Breast epithelium (tissue), 3 donors: Measurements from ENCODE around the gene ADGRE1.

Experiments
- CTCF ChIP-seq, 3 donors: fragments of 450-650 bp; IDR thresholded peaks; one replicate each; pipeline ENCODE4 v1.5.1; 2016 to 2017; ENCODE audit warnings: antibody characterized with exemption in 3 of 3, mild to moderate bottlenecking in 3 of 3, moderate library complexity in 3 of 3
- POLR2AphosphoS5 ChIP-seq, 3 donors: sonication (generic); formaldehyde crosslinking; IDR thresholded peaks; one replicate each; pipeline ENCODE4 v1.6.1; 2017; ENCODE audit warnings: antibody characterized with exemption in 3 of 3

GRCh38 chr19:6842871-6843607 is 44.3 kb upstream of the ADGRE1 start:
- TF ChIP-seq CTCF (IDR thresholded peaks at IDR 0.05): no peak
- TF ChIP-seq POLR2AphosphoS5 (IDR thresholded peaks at IDR 0.05): no peak
